ENCODE measurements around the gene SKI.

The SKI gene

DNA sequence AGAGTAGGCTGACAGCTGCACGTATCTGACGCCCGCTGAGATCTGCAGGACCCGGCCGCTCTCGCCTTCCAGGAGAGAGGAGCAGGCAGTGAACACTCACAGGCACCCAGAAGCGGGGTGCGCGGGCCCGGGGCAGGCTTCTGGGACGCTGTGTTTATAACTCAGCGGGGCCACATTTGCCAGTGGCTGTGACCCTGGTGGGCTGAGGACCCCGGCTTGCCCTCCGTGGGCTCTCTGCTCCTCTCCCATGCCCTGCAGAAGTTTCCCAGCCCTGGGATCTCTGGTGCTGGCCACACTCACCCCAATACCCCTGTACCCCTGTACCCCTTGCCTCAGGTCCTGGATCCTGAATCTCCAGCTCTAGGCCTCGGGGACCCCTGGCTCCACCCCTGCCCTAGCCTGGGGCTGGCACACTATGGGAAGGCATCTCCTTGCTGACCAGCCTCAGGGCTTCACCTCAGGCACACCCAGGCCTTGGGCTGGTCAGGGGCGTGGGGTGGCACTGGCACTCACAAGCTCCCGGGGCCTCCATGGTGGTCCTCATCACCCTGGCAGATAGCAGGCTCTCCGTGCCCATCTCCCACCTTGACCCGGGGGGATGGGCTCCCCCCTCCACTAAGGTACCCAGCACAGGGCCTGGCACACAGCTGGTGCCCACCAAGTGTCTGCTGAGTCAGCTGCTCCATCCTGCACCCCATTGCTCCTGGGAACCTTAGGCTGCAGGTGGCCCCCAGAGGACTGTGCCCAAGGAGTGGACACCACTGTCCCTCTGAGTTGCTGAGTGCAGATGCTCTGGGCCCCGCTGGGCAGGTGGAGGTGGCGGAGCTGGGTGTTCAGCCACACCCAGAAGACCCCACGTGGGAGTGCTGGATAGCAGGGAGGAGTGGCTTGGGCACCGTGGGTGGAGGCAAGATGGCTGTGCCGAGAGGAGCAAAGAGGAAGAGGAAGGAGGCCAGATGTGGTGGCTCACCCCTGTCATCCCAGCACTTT is 130.8 kb downstream of the SKI start:
- no peak overlapping the region for H3K4me3 ChIP-seq (ENCODE audit: control insufficient read depth, low read depth, low read length)
- TF ChIP-seq, protein P1, sequence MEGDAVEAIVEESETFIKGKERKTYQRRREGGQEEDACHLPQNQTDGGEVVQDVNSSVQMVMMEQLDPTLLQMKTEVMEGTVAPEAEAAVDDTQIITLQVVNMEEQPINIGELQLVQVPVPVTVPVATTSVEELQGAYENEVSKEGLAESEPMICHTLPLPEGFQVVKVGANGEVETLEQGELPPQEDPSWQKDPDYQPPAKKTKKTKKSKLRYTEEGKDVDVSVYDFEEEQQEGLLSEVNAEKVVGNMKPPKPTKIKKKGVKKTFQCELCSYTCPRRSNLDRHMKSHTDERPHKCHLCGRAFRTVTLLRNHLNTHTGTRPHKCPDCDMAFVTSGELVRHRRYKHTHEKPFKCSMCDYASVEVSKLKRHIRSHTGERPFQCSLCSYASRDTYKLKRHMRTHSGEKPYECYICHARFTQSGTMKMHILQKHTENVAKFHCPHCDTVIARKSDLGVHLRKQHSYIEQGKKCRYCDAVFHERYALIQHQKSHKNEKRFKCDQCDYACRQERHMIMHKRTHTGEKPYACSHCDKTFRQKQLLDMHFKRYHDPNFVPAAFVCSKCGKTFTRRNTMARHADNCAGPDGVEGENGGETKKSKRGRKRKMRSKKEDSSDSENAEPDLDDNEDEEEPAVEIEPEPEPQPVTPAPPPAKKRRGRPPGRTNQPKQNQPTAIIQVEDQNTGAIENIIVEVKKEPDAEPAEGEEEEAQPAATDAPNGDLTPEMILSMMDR (IDR thresholded peaks at IDR 0.05; ENCODE audit: control insufficient read depth, insufficient read depth, low read depth, low read length, missing control alignments): no peak
- no peak for DNase-seq (ENCODE audit: low read depth)

All from AG09309 (cell line).